HCT116 (cell line): ENCODE data around the gene SKI. TPM values are rescaled to one million over a fixed set of nuclear protein-coding genes. Genes with fewer than 3 reads are reported as not detected.

Source experiments
- ATAC-seq: fragments of 200-7000 bp; cut with Tn5 transposase; 2 replicates; pipeline ENCODE4 v1.9.1; 2020; ENCODE audit warnings: mild to moderate bottlenecking, moderate library complexity
- BruUV-seq: library from RNA; stranded (reverse); fragments of 400-500 nt; replicated peaks from 2 replicates; lab custom pipeline; 2021; lab: Mats Ljungman, UMichigan
- CTCF ChIA-PET: fragments of 300-600 bp; sonication (Branson Sonifier 250); formaldehyde crosslinking; loops from one replicate; lab custom pipeline; 2021; ENCODE audit warnings: antibody characterized with exemption; lab: Charles Lee
- POLR2A ChIA-PET: fragments of 300-600, 350-600 bp; sonication (Branson Sonifier 250); formaldehyde crosslinking; loops from one replicate; lab custom pipeline; 2021; ENCODE audit warnings: antibody characterized with exemption; lab: Charles Lee
- RAD21 ChIA-PET, 2 experiments: fragments of 300-600 bp; sonication (Branson Sonifier 250); formaldehyde crosslinking; loops; one replicate each; lab custom pipeline; 2023; ENCODE audit warnings: low total read pairs in 2 of 2; ENCODE audit not compliant: uncharacterized antibody in 2 of 2, unreplicated experiment in 2 of 2, low non-redundant PET in 1 of 2; lab: Charles Lee
- DNase-seq: peaks from one replicate; pipeline ENCODE4 v3.0.0-alpha.2; 2010; ENCODE audit warnings: low read depth, low spot score
- H2AFZ ChIP-seq: fragments of 200-600 bp; shearing (Covaris generic), sonication (generic); 2 replicates; pipeline ENCODE4 v1.6.1; 2017; ENCODE audit warnings: low read depth, mixed run types, mixed read lengths, antibody characterized with exemption, low read length; ENCODE audit not compliant: poor library complexity, severe bottlenecking
- H3K27ac ChIP-seq: 2 replicates; pipeline ENCODE4 v1.5.1; 2012; ENCODE audit warnings: low read depth, low read length
- H3K27me3 ChIP-seq: fragments of 200-600 bp; sonication (generic); 2 replicates; pipeline ENCODE4 v1.6.1; 2016; ENCODE audit warnings: mixed run types, low read length, mixed read lengths; ENCODE audit not compliant: insufficient read depth
- H3K36me3 ChIP-seq, 2 experiments: fragments of 200-500 bp in 1 of 2; fragments of 200-600 bp in 1 of 2; sonication (Bioruptor generic) in 1 of 2; sonication (generic) in 1 of 2; 2 replicates each; pipeline versions ENCODE4 v1.5.1 to v1.6.1; 2014 to 2016; ENCODE audit warnings: low read length in 2 of 2, inconsistent platforms in 1 of 2, mixed read lengths in 1 of 2, mixed run types in 1 of 2; ENCODE audit not compliant: insufficient read depth in 2 of 2, control insufficient read depth in 1 of 2
- H3K4me1 ChIP-seq, 2 experiments: fragments of 200-600 bp in 1 of 2; sonication (generic) in 1 of 2; 2 replicates each; pipeline versions ENCODE4 v1.5.1 to v1.6.1; 2012 to 2017; ENCODE audit warnings: low read length in 2 of 2, inconsistent platforms in 1 of 2, mild to moderate bottlenecking in 1 of 2, mixed read lengths in 1 of 2, mixed run types in 1 of 2, moderate library complexity in 1 of 2; ENCODE audit not compliant: insufficient read depth in 2 of 2, control insufficient read depth in 1 of 2
- H3K4me2 ChIP-seq: fragments of 200-600 bp; sonication (generic); 2 replicates; pipeline ENCODE4 v1.6.1; 2017; ENCODE audit warnings: mixed run types, low read length, mixed read lengths
- H3K4me3 ChIP-seq, 2 experiments: fragments of 200-600 bp in 1 of 2; sonication (generic) in 1 of 2; replicated peaks in 1 of 2; 2 replicates each; pipeline ENCODE4 v1.5.1; 2011 to 2016; ENCODE audit warnings: low read length in 2 of 2, control low read depth in 1 of 2, low read depth in 1 of 2, mild to moderate bottlenecking in 1 of 2, mixed read lengths in 1 of 2, mixed run types in 1 of 2
- H3K79me2 ChIP-seq: fragments of 200-600 bp; sonication (generic); 2 replicates; pipeline ENCODE4 v1.6.1; 2017; ENCODE audit warnings: mild to moderate bottlenecking, mixed run types, low read length, moderate library complexity, mixed read lengths; ENCODE audit not compliant: insufficient read depth
- H3K9ac ChIP-seq: fragments of 200-600 bp; sonication (generic); 2 replicates; pipeline ENCODE4 v1.6.1; 2016; ENCODE audit warnings: low read length, mixed read lengths
- H3K9me2 ChIP-seq: fragments of 200-600 bp; sonication (generic), shearing (Covaris generic); 2 replicates; pipeline ENCODE4 v1.6.1; 2017; ENCODE audit warnings: mixed run types, mild to moderate bottlenecking, moderate library complexity; ENCODE audit not compliant: insufficient read depth
- H3K9me3 ChIP-seq, 2 experiments: fragments of 200-500 bp in 1 of 2; fragments of 200-600 bp in 1 of 2; sonication (Bioruptor generic) in 1 of 2; sonication (generic) in 1 of 2; 2 replicates each; pipeline ENCODE4 v1.6.1; 2014 to 2017; ENCODE audit warnings: low read length in 2 of 2, mixed read lengths in 2 of 2, inconsistent platforms in 1 of 2, low read depth in 1 of 2, mild to moderate bottlenecking in 1 of 2, mixed run types in 1 of 2, moderate library complexity in 1 of 2; ENCODE audit not compliant: control insufficient read depth in 1 of 2, insufficient read depth in 1 of 2
- H4K20me1 ChIP-seq: fragments of 200-600 bp; sonication (generic), shearing (Covaris generic); 2 replicates; pipeline ENCODE4 v1.6.1; 2017; ENCODE audit warnings: mixed run types, mild to moderate bottlenecking, moderate library complexity; ENCODE audit not compliant: insufficient read depth
- EGR1 ChIP-seq: IDR thresholded peaks from 2 replicates; pipeline ENCODE4 v1.6.1; 2012; ENCODE audit warnings: low read depth
- EZH2 ChIP-seq: fragments of 200-600 bp; sonication (generic); IDR thresholded peaks from 2 replicates; pipeline ENCODE4 v1.6.1; 2017; ENCODE audit warnings: antibody characterized with exemption, mixed run types
- EZH2phosphoT487 ChIP-seq: fragments of 200-600 bp; IDR thresholded peaks from 2 replicates; pipeline ENCODE4 v1.6.1; 2018; ENCODE audit warnings: antibody characterized with exemption, borderline replicate concordance
- JUND ChIP-seq: IDR thresholded peaks from 2 replicates; pipeline ENCODE4 v1.6.1; 2012
- POLR2A ChIP-seq: IDR thresholded peaks from 2 replicates; pipeline ENCODE4 v1.7.0; 2011; ENCODE audit warnings: borderline replicate concordance; ENCODE audit not compliant: insufficient read depth, insufficient read length; ENCODE audit errors: extremely low read depth
- POLR2AphosphoS5 ChIP-seq: IDR thresholded peaks from 2 replicates; pipeline ENCODE4 v1.6.1; 2011; ENCODE audit warnings: mild to moderate bottlenecking, low read depth, low read length, moderate library complexity
- SIN3A ChIP-seq: IDR thresholded peaks from 2 replicates; pipeline ENCODE4 v1.6.1; 2012; ENCODE audit warnings: low read depth
- SP1 ChIP-seq: IDR thresholded peaks from 2 replicates; pipeline ENCODE4 v1.6.1; 2012; ENCODE audit warnings: low read depth
- TCF7L2 ChIP-seq: IDR thresholded peaks from 2 replicates; pipeline ENCODE4 v1.7.0; 2011; ENCODE audit warnings: borderline replicate concordance, inconsistent platforms; ENCODE audit not compliant: insufficient read depth, insufficient read length; ENCODE audit errors: extremely low read depth
- YY1 ChIP-seq: IDR thresholded peaks from 2 replicates; pipeline ENCODE4 v1.6.1; 2011; ENCODE audit warnings: low read length, low read depth, moderate library complexity, mild to moderate bottlenecking; ENCODE audit not compliant: insufficient replicate concordance; ENCODE audit errors: extremely low read depth
- ZFX ChIP-seq: fragments of 450-650 bp; IDR thresholded peaks from 2 replicates; pipeline ENCODE4 v1.6.1; 2017
- intact Hi-C: fragments of 100-400 bp; cut with micrococcal nuclease; formaldehyde crosslinking; loops from 2 replicates; pipeline ENCODE4 v1.10.0; 2022
- total RNA-seq: library from RNA; stranded (reverse); gene quantifications from one replicate; pipeline ENCODE4 v1.2.1, GENCODE V29; 2021; ENCODE audit not compliant: unreplicated experiment
- TF ChIP-seq, protein P1 (sequence below), 3 experiments: fragments of 200-600 bp in 1 of 3; sonication (generic) in 1 of 3; IDR thresholded peaks in 2 of 3; conservative IDR thresholded peaks in 1 of 3; 2 replicates each; pipeline ENCODE4 v1.5.1; 2012 to 2017; ENCODE audit warnings: low read depth in 2 of 3, low read length in 2 of 3, antibody characterized with exemption in 1 of 3, borderline replicate concordance in 1 of 3, control low read depth in 1 of 3, mild to moderate bottlenecking in 1 of 3, mixed read lengths in 1 of 3, mixed run types in 1 of 3, moderate library complexity in 1 of 3; ENCODE audit not compliant: insufficient read depth in 1 of 3
- TF ChIP-seq, protein P2 (sequence below): IDR thresholded peaks from 2 replicates; pipeline ENCODE4 v1.6.1; 2012
- TF ChIP-seq, protein P3 (sequence below): IDR thresholded peaks from 2 replicates; pipeline ENCODE4 v1.6.1; 2011; ENCODE audit warnings: mild to moderate bottlenecking, low read length, moderate library complexity; ENCODE audit not compliant: insufficient replicate concordance; ENCODE audit errors: extremely low read depth

Gene SKI
- total RNA-seq, 1 experiment from 2014 or later = 56.2 TPM

DNA sequence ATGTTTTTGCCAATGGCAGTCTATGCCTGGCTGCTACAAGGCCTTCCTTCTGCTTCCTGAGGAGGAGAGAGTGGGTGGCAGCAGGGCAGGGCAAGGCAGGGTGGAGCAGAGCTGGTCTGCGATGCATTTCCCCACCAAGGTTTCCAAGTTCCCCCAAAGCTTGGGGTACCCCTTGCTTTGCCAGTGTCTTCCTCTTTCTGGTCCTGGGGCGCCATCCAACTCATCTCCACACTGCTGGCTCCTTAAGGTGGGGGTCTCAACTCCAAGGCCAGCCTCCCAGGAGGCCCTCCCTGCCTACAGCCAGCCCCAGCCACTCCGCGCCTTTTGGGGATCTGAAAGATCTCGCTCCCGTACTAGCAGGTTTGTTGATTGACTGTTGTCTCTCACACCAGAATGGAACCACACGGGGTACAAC, 3.9 kb upstream of the SKI start:
- no TSS peak for BruUV-seq
- POLR2A ChIA-PET = no interaction called here

DNA sequence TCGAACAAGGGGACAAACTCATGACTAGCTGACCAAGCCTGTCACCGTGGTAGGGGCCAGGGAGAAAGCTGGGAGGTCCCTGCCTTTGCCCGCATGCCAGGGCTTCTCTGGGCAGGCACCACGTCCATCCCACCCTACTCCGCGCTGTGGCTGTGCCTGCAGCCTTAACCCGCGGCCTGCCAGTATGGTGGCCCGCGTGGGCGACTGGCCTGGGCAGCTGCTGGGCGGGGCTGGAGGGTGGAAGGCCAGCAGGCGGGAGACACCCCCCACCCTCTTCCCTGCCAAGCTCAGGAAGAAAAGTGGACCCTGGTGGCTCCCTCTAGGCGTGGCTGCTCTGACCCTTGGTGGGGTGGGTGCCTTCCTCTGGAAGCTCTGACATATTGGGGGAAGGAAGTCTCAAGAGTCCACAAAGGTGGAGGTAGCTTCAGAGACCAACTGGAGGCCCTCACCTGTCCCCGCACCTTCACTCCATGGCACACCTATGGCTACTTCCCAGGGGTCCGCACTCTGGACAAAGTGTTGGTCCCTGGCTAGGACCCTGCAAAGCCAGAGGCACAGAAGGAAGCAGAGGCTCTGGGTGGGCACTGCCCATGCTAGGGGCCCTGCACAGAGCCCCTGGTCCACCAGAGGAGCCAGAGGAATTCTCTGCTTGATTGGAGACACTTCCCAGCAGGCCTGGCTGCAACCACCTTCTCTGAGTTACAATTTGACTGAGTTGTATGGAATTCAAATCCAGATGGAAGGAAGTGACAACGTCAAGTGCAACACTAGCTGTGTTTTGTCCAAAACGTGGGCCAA, 3.3 kb upstream of the SKI start:
- Histone ChIP-seq H3K27ac (no peak overlapping the region), H3K4me3 (no peak overlapping the region), H3K36me3 (no peaks in the 10 kb centered on the region), H3K9me3 (no peaks in the 10 kb centered on the region), H3K27me3 (no peaks in the 10 kb centered on the region), H2AFZ (no peak overlapping the region), H3K9ac (no peak overlapping the region), H3K4me1 (peaks cover 9 to 14% of the 10 kb centered on the region in 2 experiments), H3K9me2 (no peaks in the 10 kb centered on the region), H3K4me2 (no peak overlapping the region), H3K79me2 (peaks cover 12% of the 10 kb centered on the region), H4K20me1 (peaks cover 5% of the 10 kb centered on the region; the same call in 1 of the 2 replicates)
- no TSS peak for BruUV-seq
- intact Hi-C loops = no loop called here
- ChIA-PET RAD21 (no interaction called here), POLR2A (no interaction called here), CTCF (interaction anchor here (0.7 to 1.6 kb wide), 2 partner anchors 30 to 157 kb away, joined by 3 read pairs; partner anchors contain the start of gene FAAP20)
- DNase-seq (no peak), ATAC-seq (no peak)
- TF ChIP-seq SIN3A (no peak), POLR2A (no peak), SP1 (no peak), POLR2AphosphoS5 (no peak), EZH2phosphoT487 (no peak), EGR1 (no peak), TCF7L2 (no peak), JUND (no peak), EZH2 (no peak), ZFX (no peak), YY1 (no peak)
- TF ChIP-seq, protein P1, sequence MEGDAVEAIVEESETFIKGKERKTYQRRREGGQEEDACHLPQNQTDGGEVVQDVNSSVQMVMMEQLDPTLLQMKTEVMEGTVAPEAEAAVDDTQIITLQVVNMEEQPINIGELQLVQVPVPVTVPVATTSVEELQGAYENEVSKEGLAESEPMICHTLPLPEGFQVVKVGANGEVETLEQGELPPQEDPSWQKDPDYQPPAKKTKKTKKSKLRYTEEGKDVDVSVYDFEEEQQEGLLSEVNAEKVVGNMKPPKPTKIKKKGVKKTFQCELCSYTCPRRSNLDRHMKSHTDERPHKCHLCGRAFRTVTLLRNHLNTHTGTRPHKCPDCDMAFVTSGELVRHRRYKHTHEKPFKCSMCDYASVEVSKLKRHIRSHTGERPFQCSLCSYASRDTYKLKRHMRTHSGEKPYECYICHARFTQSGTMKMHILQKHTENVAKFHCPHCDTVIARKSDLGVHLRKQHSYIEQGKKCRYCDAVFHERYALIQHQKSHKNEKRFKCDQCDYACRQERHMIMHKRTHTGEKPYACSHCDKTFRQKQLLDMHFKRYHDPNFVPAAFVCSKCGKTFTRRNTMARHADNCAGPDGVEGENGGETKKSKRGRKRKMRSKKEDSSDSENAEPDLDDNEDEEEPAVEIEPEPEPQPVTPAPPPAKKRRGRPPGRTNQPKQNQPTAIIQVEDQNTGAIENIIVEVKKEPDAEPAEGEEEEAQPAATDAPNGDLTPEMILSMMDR (IDR thresholded peaks at IDR 0.05 in 2 of 3, conservative IDR thresholded peaks at IDR 0.05 in 1 of 3; ENCODE audit: borderline replicate concordance in 1 of 3, insufficient read depth in 1 of 3, low read depth in 2 of 3, low read length in 2 of 3) = no peak
- TF ChIP-seq, protein P2, sequence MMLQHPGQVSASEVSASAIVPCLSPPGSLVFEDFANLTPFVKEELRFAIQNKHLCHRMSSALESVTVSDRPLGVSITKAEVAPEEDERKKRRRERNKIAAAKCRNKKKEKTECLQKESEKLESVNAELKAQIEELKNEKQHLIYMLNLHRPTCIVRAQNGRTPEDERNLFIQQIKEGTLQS = no peak

More for the DNA sequence above, 3.9 kb upstream of the SKI start:
- ChIA-PET RAD21 (no interaction called here), CTCF (interaction anchor here (0.7 to 1.6 kb wide), 2 partner anchors 29 to 158 kb away, joined by 3 read pairs; partner anchors contain the start of gene FAAP20)
- H3K4me2 ChIP-seq = no peak overlapping the region
- DNase-seq (no peak), ATAC-seq (no peak)
- no peak overlapping the region for H3K27ac ChIP-seq
- no peaks in the 10 kb centered on the region for H3K36me3 ChIP-seq
- H3K9me3 ChIP-seq = no peaks in the 10 kb centered on the region
- no peak overlapping the region for H2AFZ ChIP-seq
- no peak overlapping the region for H3K4me3 ChIP-seq
- TF ChIP-seq YY1 = no peak
- TF ChIP-seq, protein P3, sequence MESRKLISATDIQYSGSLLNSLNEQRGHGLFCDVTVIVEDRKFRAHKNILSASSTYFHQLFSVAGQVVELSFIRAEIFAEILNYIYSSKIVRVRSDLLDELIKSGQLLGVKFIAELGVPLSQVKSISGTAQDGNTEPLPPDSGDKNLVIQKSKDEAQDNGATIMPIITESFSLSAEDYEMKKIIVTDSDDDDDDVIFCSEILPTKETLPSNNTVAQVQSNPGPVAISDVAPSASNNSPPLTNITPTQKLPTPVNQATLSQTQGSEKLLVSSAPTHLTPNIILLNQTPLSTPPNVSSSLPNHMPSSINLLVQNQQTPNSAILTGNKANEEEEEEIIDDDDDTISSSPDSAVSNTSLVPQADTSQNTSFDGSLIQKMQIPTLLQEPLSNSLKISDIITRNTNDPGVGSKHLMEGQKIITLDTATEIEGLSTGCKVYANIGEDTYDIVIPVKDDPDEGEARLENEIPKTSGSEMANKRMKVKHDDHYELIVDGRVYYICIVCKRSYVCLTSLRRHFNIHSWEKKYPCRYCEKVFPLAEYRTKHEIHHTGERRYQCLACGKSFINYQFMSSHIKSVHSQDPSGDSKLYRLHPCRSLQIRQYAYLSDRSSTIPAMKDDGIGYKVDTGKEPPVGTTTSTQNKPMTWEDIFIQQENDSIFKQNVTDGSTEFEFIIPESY = no peak
- no peaks in the 10 kb centered on the region for H3K9me2 ChIP-seq
- no peaks in the 10 kb centered on the region; the same call in 1 of the 2 replicates for H4K20me1 ChIP-seq
- intact Hi-C loops = no loop called here
- H3K79me2 ChIP-seq = peaks cover 5% of the 10 kb centered on the region
- no peaks in the 10 kb centered on the region for H3K27me3 ChIP-seq
- no peak overlapping the region for H3K9ac ChIP-seq
- H3K4me1 ChIP-seq = peaks cover 6 to 8% of the 10 kb centered on the region in 2 experiments; a peak in 1 of 4 replicates
